GM18909 (cell line): ENCODE data around the gene STRA8.
"Not testable (repeated sequence)": the region's sequence is repeated elsewhere in the genome, so short reads cannot be mapped to it uniquely, and the experiment has no call there.

Source experiments
- ATAC-seq: cut with Tn5 transposase; IDR thresholded peaks from one replicate; pipeline ENCODE4 v1.9.1; 2021; ENCODE audit warnings: mild to moderate bottlenecking; ENCODE audit not compliant: unreplicated experiment, poor library complexity

The STRA8 gene

GRCh38 chr7:135204341-135204749, 29.3 kb upstream of the STRA8 start:
- no peak for ATAC-seq

DNA sequence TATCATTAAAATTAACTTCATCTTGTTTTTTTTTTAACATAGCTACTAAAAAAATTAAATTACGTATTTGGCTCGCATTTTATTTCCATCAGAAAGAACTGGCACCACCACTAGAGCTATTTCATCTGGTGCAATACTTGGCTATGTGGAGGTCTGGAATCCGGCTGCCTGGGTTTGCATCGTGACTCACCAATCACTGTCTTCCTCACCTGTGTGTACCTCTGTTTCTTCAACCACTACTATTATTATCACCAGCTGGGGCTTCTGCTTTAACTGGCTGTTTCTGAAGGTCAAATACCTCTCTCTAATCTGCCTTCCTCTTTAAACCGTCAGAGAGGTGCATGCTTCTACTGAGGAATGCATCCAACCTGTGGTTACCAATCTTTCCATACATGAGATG, 28.8 kb upstream of the STRA8 start:
- ATAC-seq, result no peak

DNA sequence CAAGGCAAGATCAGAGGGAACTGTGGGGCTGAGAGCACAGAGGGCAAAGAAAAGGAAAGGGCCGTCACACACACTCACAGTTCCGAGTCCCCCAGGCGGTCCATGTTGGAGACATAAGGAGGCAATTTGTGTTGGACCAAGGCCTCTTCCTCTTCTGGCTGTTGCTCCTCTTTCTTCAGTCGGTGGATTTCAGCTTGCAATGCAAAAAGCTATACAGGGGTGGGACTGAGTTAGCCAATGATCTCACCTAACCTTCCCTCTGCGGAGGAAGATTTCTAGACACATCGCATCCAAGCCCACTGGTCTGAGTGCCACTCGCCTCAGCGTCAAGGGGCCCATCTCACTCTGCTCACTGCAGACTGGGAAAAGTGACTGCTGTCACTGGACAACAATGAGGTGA, 27.8 kb upstream of the STRA8 start:
- no peak for ATAC-seq

GRCh38 chr7:135206941-135207391, 26.7 kb upstream of the STRA8 start:
- ATAC-seq, result peak; percentile 27

DNA sequence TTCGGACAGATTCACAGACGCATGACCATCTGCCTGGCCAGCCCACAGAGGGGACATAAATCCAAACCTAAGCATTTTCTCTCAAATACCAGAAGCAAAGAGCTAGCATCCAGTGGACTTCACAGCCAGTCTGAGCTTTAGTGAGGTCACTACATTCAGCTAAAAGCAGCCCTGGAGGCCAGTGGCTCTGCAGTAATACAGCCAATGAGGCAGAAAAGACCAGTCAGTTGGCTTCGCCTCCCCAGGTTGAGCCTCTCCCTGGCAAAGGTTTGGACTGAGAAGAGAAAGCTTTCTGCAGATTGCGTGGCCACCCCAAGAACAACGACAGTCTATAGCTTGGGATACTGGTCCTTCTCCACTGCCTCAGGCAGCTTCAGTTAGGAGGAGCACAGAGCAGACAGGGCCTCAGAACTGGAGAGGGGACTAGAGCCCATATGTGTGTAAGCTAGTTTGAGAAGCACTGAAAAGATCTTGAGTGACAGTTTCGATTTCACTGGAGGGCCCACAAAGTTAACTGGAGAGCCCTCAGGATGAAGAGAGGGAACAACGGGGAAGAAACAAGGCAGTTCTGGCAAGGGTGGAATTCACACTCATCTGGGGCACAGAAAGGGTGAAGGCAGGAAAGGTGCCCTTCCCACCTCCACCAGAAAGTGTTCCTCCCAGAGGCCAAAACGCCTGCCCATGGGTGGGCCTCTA, 26.1 kb upstream of the STRA8 start:
- peak; percentile 16 for ATAC-seq

DNA sequence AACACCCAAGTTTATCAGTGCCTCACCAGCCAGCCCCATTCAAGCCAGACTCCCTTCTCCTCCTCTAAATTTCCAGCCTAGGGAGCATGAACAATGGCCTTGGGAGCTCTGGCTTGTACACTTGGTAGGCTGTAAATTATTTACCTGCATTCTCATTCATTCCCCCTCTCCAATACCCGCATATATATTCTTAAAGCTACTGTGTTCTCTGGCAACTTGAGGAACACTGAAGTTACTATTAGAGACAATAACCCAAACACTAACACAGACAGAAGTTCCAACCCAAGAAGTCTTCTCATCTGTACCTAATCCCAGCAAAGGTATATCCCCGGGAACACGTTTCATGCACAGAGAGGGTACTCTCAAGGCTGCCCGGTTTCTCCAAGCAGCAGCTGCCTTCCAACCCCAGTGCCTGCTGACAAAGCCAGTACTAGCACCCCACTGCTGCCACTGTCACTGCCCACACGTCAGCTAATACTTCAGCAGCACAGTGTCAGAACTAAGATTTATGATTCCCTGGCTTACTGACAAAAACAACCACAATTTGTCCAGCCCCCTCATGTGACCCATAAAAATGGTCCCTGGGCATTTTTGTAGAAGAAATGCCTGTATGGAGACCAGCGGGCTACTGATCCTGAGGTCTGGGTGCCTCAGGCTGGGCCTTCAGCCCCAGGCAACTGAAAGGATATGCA, 25.4 kb upstream of the STRA8 start:
- ATAC-seq, result no peak

GRCh38 chr7:135209225-135209834, 24.3 kb upstream of the STRA8 start:
- ATAC-seq, result no peak

GRCh38 chr7:135210888-135211178, 22.8 kb upstream of the STRA8 start:
- no peak for ATAC-seq

- peak; percentile 84 for ATAC-seq
These were observed 22.3 kb upstream of the STRA8 start, which contains the start of gene WDR91 for GRCh38 chr7:135211179-135211945. WDR91 (minus strand) TSS chr7:135211526; CDS start chr7:135211502, 24 bp downstream.

DNA sequence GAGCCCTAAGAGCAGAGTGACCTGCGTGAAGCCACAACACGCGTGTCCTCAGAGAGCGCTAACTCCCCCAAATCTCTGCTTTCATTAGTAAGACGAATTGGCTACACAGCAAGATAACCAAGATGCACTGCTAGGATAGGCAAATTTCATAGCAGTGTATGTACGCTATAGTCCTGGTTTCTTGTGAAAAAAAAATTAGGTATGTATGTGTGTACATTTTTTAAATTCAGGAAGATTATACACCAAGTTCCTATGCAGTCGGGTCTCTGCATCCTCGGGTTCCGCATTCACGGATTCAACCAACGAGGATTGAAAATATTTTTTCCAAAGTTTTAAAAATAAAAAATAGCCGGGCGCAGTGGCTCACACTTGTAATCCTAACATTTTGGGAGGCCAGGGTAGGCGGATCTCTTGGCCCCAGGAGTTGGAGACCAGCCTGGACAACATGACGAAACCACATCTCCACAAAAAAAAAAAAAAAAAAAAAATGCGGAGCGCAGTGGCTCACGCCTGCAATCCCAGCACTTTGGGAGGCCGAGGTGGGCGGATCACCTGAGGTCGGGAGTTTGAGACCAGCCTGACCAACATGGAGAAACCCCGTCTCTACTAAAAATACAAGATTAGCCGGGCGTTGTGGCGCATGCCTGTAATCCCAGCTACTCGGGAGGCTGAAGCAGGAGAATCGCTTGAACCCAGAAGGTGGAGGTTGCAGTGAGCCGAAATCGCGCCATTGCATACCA, 21.5 kb upstream of the STRA8 start:
- not testable (repeated sequence) for ATAC-seq

DNA sequence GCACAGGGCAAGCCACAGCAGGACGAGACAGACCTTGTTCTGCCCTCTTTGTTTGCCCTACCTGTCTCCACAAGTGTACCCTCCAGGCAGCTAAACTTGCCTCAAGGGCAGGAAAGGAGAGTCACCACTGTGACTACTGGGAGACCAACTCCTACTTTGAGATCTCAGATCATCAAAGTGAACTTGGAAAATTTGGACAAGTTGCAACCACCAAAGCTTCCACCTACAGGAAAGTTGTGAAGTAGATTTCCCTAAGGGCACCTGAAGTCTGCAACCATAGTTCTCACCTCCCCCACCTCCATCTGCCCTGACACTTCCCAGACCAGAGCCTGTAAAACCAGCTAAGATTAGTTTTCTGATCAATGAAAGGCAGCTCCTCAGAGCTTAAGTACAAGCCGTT, 19.8 kb upstream of the STRA8 start:
- no peak for ATAC-seq

GRCh38 chr7:135215180-135215579, 18.5 kb upstream of the STRA8 start:
- ATAC-seq, result no peak

- no peak for ATAC-seq
These were observed 17.9 kb upstream of the STRA8 start for GRCh38 chr7:135215698-135216097.

DNA sequence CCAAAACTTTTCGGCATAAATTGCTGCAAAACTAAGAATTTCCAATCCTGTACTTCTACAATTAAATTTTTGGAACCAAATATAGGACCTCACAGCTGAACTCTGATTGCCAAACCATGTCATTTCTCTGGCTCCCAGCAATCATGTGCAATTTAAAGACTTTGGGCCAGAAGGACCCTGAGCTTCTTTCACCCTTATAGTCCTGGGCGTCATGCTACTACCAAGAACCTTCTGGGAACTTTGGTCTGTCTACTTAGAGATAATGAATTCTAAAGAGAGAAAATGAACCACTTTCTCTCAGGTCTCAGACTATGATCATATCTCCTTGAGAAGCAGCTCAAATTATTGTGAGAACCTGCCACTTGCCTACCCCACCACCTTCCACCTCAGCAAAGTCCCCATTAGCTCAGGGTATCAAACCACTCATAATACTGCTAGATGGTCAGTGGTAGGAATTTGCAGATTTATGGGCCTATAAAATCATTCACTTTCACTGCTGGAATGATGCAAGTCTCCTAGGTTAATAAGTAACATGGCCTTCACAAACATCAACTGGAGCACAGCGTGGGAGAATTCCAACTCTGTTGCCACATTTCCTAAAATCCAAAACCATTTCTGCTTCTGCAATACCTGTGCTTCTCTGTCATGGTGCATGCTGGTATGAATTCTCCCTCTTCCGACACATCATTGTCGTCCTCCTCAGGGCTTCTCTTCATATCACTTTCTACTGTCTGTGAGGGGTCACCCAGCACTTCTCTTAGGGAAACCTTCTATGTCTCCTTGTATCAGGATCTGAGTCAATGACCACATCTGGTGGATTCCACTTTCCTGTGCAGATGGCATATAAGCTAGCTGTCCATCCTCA, 15.8 kb upstream of the STRA8 start:
- no peak for ATAC-seq

GRCh38 chr7:135224027-135224426, 9.6 kb upstream of the STRA8 start:
- no peak for ATAC-seq

DNA sequence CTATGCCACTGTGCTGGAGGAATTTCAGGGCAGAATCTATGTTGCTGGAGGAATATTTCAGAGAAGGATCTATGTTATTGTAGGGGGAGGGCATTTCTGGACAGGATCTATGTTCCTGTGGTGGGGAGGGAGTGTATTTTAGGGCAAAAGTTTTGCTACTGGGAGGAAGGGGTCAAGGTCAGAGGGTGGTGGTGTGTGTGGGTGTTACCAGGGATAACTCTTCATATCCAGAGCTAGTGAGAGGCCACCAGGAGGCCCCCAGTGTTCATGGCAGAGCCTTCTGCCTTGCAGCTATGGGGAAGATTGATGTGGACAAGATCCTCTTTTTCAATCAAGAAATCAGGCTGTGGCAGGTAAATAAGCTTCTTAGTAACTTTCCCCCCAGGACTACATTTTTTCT, 2.0 kb upstream of the STRA8 start:
- no peak for ATAC-seq

DNA sequence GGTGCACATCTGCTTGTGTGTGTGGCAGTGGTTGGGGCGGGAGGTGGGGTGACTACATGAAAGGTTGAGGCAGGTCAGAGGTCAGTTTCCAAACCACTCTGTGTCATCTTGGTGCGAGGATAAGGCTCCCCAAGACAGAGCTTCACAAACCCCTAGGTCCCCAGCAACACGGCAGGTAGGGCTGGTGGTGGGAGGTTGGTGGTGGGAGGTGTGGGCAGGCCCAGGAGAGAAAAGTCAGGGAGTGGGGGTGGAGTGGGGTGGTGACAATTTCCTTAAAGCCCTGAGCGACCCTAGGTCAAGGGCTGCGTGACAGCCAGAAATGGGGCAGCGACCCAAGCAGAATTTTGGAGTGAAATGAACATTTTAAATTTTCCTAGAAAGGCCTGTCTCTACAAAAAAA, 1.6 kb upstream of the STRA8 start:
- ATAC-seq, result no peak

GRCh38 chr7:135232720-135233119, 918 bp upstream of the STRA8 start:
- ATAC-seq, result no peak

- not testable (repeated sequence) for ATAC-seq
These were observed 457 bp downstream of the STRA8 start for GRCh38 chr7:135234095-135234494.
